Testis (tissue), 2 donors: ENCODE data around the gene CBY1.

Experiments used
- POLR2A ChIP-seq: fragments of 450-650 bp; IDR thresholded peaks from one replicate; pipeline ENCODE4 v1.6.1; 2017; ENCODE audit warnings: antibody characterized with exemption, mild to moderate bottlenecking, moderate library complexity
- TF ChIP-seq, protein P1 (sequence below), 3 experiments: fragments of 450-650 bp in 2 of 3; fragments of 200-600 bp in 1 of 3; sonication (generic) in 1 of 3; IDR thresholded peaks; one replicate each; pipeline ENCODE4 v1.5.1; 2016 to 2019; ENCODE audit warnings: antibody characterized with exemption in 3 of 3, mild to moderate bottlenecking in 2 of 3, moderate library complexity in 1 of 3

DNA sequence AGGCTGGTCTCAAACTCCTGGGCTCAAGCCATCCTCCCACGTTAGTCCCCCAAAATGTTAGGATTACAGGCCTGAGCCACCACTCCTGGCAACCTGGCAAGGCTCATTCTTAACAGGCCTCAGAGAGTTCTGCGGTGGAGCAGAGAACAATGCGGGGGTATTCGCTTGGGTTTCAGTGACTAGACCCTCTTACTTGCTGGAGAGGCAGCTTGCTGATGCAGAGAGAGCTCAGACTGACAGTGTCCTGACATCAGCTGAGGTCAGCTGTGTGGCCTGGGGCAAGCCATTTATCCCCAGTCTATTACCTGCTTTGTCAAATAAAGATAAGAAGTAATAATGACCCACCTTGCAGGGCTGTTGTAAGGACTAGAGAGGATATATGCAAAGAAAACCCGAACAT, 46.2 kb upstream of the CBY1 start:
- TF ChIP-seq, protein P1, sequence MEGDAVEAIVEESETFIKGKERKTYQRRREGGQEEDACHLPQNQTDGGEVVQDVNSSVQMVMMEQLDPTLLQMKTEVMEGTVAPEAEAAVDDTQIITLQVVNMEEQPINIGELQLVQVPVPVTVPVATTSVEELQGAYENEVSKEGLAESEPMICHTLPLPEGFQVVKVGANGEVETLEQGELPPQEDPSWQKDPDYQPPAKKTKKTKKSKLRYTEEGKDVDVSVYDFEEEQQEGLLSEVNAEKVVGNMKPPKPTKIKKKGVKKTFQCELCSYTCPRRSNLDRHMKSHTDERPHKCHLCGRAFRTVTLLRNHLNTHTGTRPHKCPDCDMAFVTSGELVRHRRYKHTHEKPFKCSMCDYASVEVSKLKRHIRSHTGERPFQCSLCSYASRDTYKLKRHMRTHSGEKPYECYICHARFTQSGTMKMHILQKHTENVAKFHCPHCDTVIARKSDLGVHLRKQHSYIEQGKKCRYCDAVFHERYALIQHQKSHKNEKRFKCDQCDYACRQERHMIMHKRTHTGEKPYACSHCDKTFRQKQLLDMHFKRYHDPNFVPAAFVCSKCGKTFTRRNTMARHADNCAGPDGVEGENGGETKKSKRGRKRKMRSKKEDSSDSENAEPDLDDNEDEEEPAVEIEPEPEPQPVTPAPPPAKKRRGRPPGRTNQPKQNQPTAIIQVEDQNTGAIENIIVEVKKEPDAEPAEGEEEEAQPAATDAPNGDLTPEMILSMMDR (IDR thresholded peaks at IDR 0.05), result no peak
- no peak for TF ChIP-seq POLR2A
